Tibial nerve (tissue), 4 donors: ENCODE results near the gene CYTH4. TPM values are rescaled to one million over a fixed set of nuclear protein-coding genes. Genes with fewer than 3 reads are reported as not detected.
A peak's percentile ranks its signal among the peaks of the same experiment; 100 is the strongest.

Experiments used
- DNase-seq, 2 donors: peaks; one replicate each; pipeline ENCODE4 v3.0.0-alpha.2; 2019; ENCODE audit warnings: low spot score in 2 of 2
- H3K27ac ChIP-seq, 4 donors: fragments of 200-600 bp; sonication (generic) in 3 of 4; one replicate each; pipeline ENCODE4 v1.5.1; 2017 to 2019; ENCODE audit warnings: mild to moderate bottlenecking in 1 of 4
- H3K27me3 ChIP-seq, 2 donors: fragments of 200-600 bp; sonication (generic) in 1 of 2; one replicate each; pipeline versions ENCODE4 v1.5.1 to v1.6.0; 2017 to 2019
- H3K36me3 ChIP-seq, 3 donors: fragments of 200-600 bp; sonication (generic); one replicate each; pipeline ENCODE4 v1.5.1; 2018 to 2019
- H3K4me1 ChIP-seq, 4 donors: fragments of 200-600 bp; sonication (generic) in 3 of 4; one replicate each; pipeline ENCODE4 v1.5.1; 2017 to 2019
- H3K4me3 ChIP-seq, 4 donors: fragments of 200-600 bp; sonication (generic) in 3 of 4; one replicate each; pipeline ENCODE4 v1.5.1; 2017 to 2019; ENCODE audit warnings: mild to moderate bottlenecking in 1 of 4, moderate library complexity in 1 of 4
- H3K9me3 ChIP-seq, 4 donors: fragments of 200-600 bp; sonication (generic) in 3 of 4; one replicate each; pipeline ENCODE4 v1.5.1; 2017 to 2019
- EP300 ChIP-seq, 2 donors: sonication (generic); formaldehyde crosslinking; IDR thresholded peaks; one replicate each; pipeline ENCODE4 v1.6.1; 2017; ENCODE audit warnings: antibody characterized with exemption in 2 of 2, mild to moderate bottlenecking in 1 of 2
- POLR2A ChIP-seq, 2 donors: fragments of 450-650 bp; IDR thresholded peaks; one replicate each; pipeline ENCODE4 v1.6.1; 2017; ENCODE audit warnings: antibody characterized with exemption in 2 of 2, mild to moderate bottlenecking in 2 of 2, moderate library complexity in 2 of 2
- WGBS, 2 donors: methylation state at CpG; one replicate each; pipeline ENCODE4 v1.1.5; 2018; 5-methylcytosine and 5-hydroxymethylcytosine counted together
- total RNA-seq, 4 donors: library from RNA; depleted of rRNA; stranded (reverse); fragments of >200 nt; gene quantifications; one replicate each; pipeline ENCODE4 v1.1.0, GENCODE V29; 2016
- TF ChIP-seq, protein P1 (sequence below), 5 experiments: fragments of 200-600 bp in 3 of 5; fragments of 450-650 bp in 2 of 5; sonication (generic) in 3 of 5; IDR thresholded peaks; one replicate each; pipeline ENCODE4 v1.5.1; 2016 to 2019; ENCODE audit warnings: antibody characterized with exemption in 5 of 5, mild to moderate bottlenecking in 3 of 5, moderate library complexity in 2 of 5

The CYTH4 gene
- total RNA-seq, 4 donors from 2014 or later = 7.7 to 27.3 (median 19.0) TPM

DNA sequence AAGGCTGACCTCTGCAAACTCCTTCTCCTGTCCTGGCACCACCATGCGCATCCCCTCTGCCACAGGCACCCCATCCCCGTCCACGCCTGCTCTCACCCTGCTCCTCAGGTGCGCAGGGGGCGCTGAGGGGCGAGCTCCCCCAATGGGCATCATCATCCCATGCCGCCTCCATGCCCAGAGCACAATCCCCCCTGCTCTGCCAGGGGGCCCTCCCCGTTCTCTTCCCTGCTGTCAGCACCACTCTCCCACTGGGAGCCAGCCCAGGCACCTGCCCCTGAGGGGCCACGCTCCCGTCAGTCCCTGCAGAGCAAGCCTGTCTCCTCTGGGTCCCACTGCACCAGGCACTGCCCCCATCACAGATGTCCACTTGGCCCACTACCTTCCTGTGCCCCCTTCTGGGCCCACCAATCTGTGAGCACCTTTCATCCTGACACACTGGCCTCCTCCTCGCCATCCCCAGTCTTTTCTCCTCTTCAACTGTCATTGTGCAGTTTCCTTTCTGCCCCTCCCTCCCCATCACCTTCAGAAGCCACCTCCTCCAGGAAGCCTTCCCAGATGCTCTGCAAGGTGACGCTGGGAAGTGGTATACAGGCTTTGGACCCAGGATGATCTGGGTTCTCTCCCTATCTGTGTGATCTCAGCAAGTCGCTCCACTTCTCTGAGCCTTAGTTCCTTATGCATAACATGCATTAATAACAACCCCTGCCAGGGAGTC, 62.6 kb downstream of the CYTH4 start:
- no peak overlapping the region for H3K27ac ChIP-seq
- no peaks in the 10 kb centered on the region for H3K36me3 ChIP-seq
- 79 to 83% methylated on average over 13 of the region's 13 CpGs for WGBS, 2 donors
- TF ChIP-seq POLR2A (IDR thresholded peaks at IDR 0.05) (no peak), EP300 (IDR thresholded peaks at IDR 0.05) (no peak)
- TF ChIP-seq, protein P1, sequence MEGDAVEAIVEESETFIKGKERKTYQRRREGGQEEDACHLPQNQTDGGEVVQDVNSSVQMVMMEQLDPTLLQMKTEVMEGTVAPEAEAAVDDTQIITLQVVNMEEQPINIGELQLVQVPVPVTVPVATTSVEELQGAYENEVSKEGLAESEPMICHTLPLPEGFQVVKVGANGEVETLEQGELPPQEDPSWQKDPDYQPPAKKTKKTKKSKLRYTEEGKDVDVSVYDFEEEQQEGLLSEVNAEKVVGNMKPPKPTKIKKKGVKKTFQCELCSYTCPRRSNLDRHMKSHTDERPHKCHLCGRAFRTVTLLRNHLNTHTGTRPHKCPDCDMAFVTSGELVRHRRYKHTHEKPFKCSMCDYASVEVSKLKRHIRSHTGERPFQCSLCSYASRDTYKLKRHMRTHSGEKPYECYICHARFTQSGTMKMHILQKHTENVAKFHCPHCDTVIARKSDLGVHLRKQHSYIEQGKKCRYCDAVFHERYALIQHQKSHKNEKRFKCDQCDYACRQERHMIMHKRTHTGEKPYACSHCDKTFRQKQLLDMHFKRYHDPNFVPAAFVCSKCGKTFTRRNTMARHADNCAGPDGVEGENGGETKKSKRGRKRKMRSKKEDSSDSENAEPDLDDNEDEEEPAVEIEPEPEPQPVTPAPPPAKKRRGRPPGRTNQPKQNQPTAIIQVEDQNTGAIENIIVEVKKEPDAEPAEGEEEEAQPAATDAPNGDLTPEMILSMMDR (IDR thresholded peaks at IDR 0.05) = no peak
- DNase-seq = no peak
- no peaks in the 10 kb centered on the region for H3K9me3 ChIP-seq
- H3K4me3 ChIP-seq = no peak overlapping the region
- H3K27me3 ChIP-seq = peaks cover 0 to 26% of the 10 kb centered on the region in 2 donors
- H3K4me1 ChIP-seq = peaks cover 0 to 15% (median 3%) of the 10 kb centered on the region in 4 donors

DNA sequence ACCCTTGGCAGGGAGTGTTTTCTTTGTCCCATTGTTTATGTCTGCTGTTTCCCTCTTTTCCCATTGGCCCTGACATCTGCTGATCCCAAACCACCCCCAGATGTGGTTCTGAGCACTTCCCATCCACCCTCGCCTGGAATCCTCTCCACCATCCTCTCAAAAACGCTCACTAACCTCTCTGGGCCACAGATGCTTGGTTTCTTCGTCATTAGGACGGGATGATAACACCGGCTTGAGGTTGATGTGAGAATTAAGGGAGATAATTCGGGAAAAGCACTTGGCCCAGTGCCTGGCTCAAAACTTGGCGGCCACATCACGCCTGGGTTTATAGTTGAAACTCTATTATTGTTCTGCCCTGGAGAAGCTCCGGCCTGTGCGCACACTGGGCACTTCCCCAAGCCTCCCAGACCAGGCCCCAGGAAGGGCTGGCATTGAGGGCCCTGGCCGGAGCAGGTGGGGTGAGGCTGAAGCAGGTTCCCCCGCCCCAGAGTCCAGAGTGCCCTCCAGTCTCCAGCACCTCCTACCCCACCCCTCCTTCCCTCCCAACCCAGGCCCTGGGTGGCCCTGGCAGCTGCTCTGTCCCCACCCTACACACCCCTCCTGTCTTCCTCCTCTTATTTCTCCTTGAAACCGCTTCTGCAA, 63.7 kb downstream of the CYTH4 start:
- peak in 1 of 2 donors; percentile 33 for TF ChIP-seq EP300 (IDR thresholded peaks at IDR 0.05)
- TF ChIP-seq, protein P1 (IDR thresholded peaks at IDR 0.05) = no peak
- WGBS, 2 donors = 31 to 35% methylated on average over 12 to 13 of the region's 13 CpGs
- Histone ChIP-seq H3K27ac (peak overlapping the region in 1 of 4 donors; percentile 55), H3K9me3 (no peaks in the 10 kb centered on the region), H3K27me3 (peaks cover 0 to 23% of the 10 kb centered on the region in 2 donors), H3K4me1 (peaks cover 0 to 15% (median 3%) of the 10 kb centered on the region in 4 donors), H3K36me3 (no peaks in the 10 kb centered on the region), H3K4me3 (no peak overlapping the region)
- DNase-seq = peak; percentile 23 to 25

DNA sequence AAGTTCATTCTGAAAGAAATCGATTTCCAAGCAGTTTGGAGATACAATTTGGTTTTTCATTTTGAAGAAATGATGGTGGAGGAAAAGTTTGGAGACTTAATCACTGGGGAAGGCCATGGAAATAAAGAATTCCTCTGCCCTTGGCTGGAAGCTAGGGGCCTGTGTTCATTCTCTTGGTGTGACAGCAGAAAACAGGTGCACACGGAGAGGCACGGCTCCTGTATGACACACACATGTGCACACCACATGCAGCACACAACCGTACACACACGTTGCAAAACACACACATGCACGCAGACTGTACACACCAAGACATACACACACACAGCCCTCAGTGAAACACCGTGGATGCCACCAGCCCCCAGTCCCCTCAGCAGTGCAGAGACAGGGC, 64.2 kb downstream of the CYTH4 start:
- Histone ChIP-seq H3K27me3 (peaks cover 0 to 18% of the 10 kb centered on the region in 2 donors), H3K4me1 (peaks cover 0 to 15% (median 3%) of the 10 kb centered on the region in 4 donors), H3K27ac (peak overlapping the region in 1 of 4 donors; percentile 55), H3K36me3 (no peaks in the 10 kb centered on the region), H3K4me3 (no peak overlapping the region), H3K9me3 (no peaks in the 10 kb centered on the region)
- WGBS, 2 donors = 66 to 69% methylated on average over 6 to 7 of the region's 7 CpGs
- TF ChIP-seq, protein P1 (IDR thresholded peaks at IDR 0.05) = no peak
- TF ChIP-seq POLR2A (IDR thresholded peaks at IDR 0.05) (no peak), EP300 (IDR thresholded peaks at IDR 0.05) (no peak)
- no peak for DNase-seq

DNA sequence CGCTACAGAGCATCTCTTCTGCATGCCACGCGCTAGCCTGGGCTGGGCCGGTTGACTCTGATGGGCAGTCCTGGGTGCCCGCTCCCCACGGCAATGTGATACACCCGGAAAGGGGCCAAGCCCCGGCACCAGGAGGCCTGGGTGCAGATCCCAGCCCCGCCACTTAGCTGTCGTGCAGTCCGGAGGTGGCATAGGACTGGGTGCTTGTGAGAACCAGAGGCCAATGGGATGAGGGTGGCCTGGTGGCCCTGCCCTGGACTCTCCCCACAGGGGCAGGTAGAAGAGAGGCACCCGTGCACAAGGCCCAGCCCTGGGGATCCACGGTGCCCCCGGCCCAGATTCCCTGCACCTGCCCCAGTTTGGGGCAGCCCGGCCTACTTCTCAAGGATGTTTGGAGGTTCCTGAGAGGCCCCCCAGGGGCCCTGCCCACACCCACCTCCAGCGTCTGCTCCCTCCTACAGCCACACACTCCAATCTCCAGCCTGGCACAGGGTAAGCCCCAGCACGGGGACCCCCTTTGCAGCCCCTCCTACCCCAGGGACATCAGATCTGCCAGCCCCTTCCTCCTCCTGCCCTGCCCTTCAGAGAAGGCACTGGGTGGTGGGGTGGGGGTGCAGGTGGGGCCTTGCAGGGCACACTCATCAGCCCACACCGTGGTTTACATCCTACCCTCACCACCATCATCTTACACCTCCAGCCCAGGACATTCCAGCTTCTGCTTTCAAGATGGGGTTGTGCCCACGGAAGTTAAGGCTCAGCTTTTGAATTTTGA, 66.9 kb downstream of the CYTH4 start:
- TF ChIP-seq, protein P1 (IDR thresholded peaks at IDR 0.05) = no peak
- TF ChIP-seq POLR2A (IDR thresholded peaks at IDR 0.05) (no peak), EP300 (IDR thresholded peaks at IDR 0.05) (no peak)
- Histone ChIP-seq H3K36me3 (no peaks in the 10 kb centered on the region), H3K4me1 (peaks cover 0 to 15% (median 3%) of the 10 kb centered on the region in 4 donors), H3K27me3 (peaks cover 0 to 6% of the 10 kb centered on the region in 2 donors), H3K9me3 (no peaks in the 10 kb centered on the region), H3K4me3 (no peak overlapping the region), H3K27ac (no peak overlapping the region)
- WGBS, 2 donors = 84 to 87% methylated on average over 7 to 17 of the region's 19 CpGs
- no peak for DNase-seq
